ENCODE measurements around the gene NUP98. TPM values are rescaled to one million over a fixed set of nuclear protein-coding genes. Genes with fewer than 3 reads are reported as not detected.
A peak's percentile ranks its signal among the peaks of the same experiment; 100 is the strongest.

NUP98 gene
- total RNA-seq, 1 experiment from 2014 or later = 114 TPM

- no TSS peak for BruUV-seq (replicated peaks)
- Mint-ChIP-seq H3K9me3 (ENCODE audit: low read depth, unreplicated experiment) (no peaks in the 10 kb centered on the region), H3K4me3 (ENCODE audit: low read depth, unreplicated experiment) (no peak overlapping the region), H3K27me3 (ENCODE audit: unreplicated experiment) (no peaks in the 10 kb centered on the region), H3K36me3 (ENCODE audit: insufficient read depth, unreplicated experiment) (peaks cover 14% of the 10 kb centered on the region), H3K27ac (ENCODE audit: unreplicated experiment) (no peak overlapping the region), H3K4me1 (ENCODE audit: low read depth, unreplicated experiment) (no peaks in the 10 kb centered on the region)
- DNase-seq = no peak
- TF ChIP-seq CTCF (IDR thresholded peaks at IDR 0.05; ENCODE audit: unreplicated experiment) = no peak
- CTCF ChIA-PET = no interaction called here
- intact Hi-C loops (cut with micrococcal nuclease; ENCODE audit: unreplicated experiment) = no loop called here
Measured at GRCh38 chr11:3803726-3804495, 6.6 kb upstream of the NUP98 start.

- CTCF ChIA-PET = no interaction called here
- Mint-ChIP-seq H3K9me3 (ENCODE audit: low read depth, unreplicated experiment) (no peaks in the 10 kb centered on the region), H3K27me3 (ENCODE audit: unreplicated experiment) (no peaks in the 10 kb centered on the region), H3K27ac (ENCODE audit: unreplicated experiment) (no peak overlapping the region), H3K4me1 (ENCODE audit: low read depth, unreplicated experiment) (no peaks in the 10 kb centered on the region), H3K4me3 (ENCODE audit: low read depth, unreplicated experiment) (no peak overlapping the region), H3K36me3 (ENCODE audit: insufficient read depth, unreplicated experiment) (peaks cover 11% of the 10 kb centered on the region)
- TF ChIP-seq CTCF (IDR thresholded peaks at IDR 0.05; ENCODE audit: unreplicated experiment) = no peak
- no TSS peak for BruUV-seq (replicated peaks)
- no peak for DNase-seq
- intact Hi-C loops (cut with micrococcal nuclease; ENCODE audit: unreplicated experiment) = no loop called here
Measured at GRCh38 chr11:3802011-3802790, 4.8 kb upstream of the NUP98 start.

GRCh38 chr11:3799873-3800272, 2.5 kb upstream of the NUP98 start:
- intact Hi-C loops (cut with micrococcal nuclease; ENCODE audit: unreplicated experiment) = no loop called here
- peaks cover 27% of the 10 kb centered on the region for H3K36me3 Mint-ChIP-seq (ENCODE audit: insufficient read depth, unreplicated experiment)
- no TSS peak for BruUV-seq (replicated peaks)
- H3K9me3 Mint-ChIP-seq (ENCODE audit: low read depth, unreplicated experiment) = no peaks in the 10 kb centered on the region
- CTCF ChIA-PET = no interaction called here
- peaks cover 9% of the 10 kb centered on the region for H3K4me1 Mint-ChIP-seq (ENCODE audit: low read depth, unreplicated experiment)
- H3K27me3 Mint-ChIP-seq (ENCODE audit: unreplicated experiment) = no peaks in the 10 kb centered on the region
- H3K27ac Mint-ChIP-seq (ENCODE audit: unreplicated experiment) = no peak overlapping the region
- no peak overlapping the region for H3K4me3 Mint-ChIP-seq (ENCODE audit: low read depth, unreplicated experiment)
- no peak for TF ChIP-seq CTCF (IDR thresholded peaks at IDR 0.05; ENCODE audit: unreplicated experiment)
- no peak for DNase-seq

- no peaks in the 10 kb centered on the region for H3K9me3 Mint-ChIP-seq (ENCODE audit: low read depth, unreplicated experiment)
- no peaks in the 10 kb centered on the region for H3K27me3 Mint-ChIP-seq (ENCODE audit: unreplicated experiment)
- no TSS peak for BruUV-seq (replicated peaks)
- TF ChIP-seq CTCF (IDR thresholded peaks at IDR 0.05; ENCODE audit: unreplicated experiment) = no peak
- H3K4me3 Mint-ChIP-seq (ENCODE audit: low read depth, unreplicated experiment) = peak overlapping the region; percentile 83
- intact Hi-C loops (cut with micrococcal nuclease; ENCODE audit: unreplicated experiment) = no loop called here
- peaks cover 33% of the 10 kb centered on the region for H3K36me3 Mint-ChIP-seq (ENCODE audit: insufficient read depth, unreplicated experiment)
- no peak for DNase-seq
- CTCF ChIA-PET = no interaction called here
- peaks cover 9% of the 10 kb centered on the region for H3K4me1 Mint-ChIP-seq (ENCODE audit: low read depth, unreplicated experiment)
- H3K27ac Mint-ChIP-seq (ENCODE audit: unreplicated experiment) = no peak overlapping the region
Measured at GRCh38 chr11:3799143-3799542, 1.8 kb upstream of the NUP98 start.
